GM12878 (cell line): ENCODE results near the gene UNK. TPM values are rescaled to one million over a fixed set of nuclear protein-coding genes. Genes with fewer than 3 reads are reported as not detected.
A peak's percentile ranks its signal among the peaks of the same experiment; 100 is the strongest.

Experiments used
- BACH1 ChIP-seq: fragments of 450-650 bp; IDR thresholded peaks from 2 replicates; pipeline ENCODE4 v1.6.1; 2017; ENCODE audit warnings: mild to moderate bottlenecking, borderline replicate concordance
- CHD1 ChIP-seq: IDR thresholded peaks from 2 replicates; pipeline ENCODE4 v1.6.1; 2012; ENCODE audit warnings: low read depth, low read length, improper control_type of control experiment
- CREM ChIP-seq: IDR thresholded peaks from 2 replicates; pipeline ENCODE4 v1.6.1; 2014; ENCODE audit warnings: antibody characterized with exemption, low read depth
- DPF2 ChIP-seq: fragments of 450-650 bp; IDR thresholded peaks from 2 replicates; pipeline ENCODE4 v1.6.1; 2017; ENCODE audit warnings: mild to moderate bottlenecking
- GABPA ChIP-seq: IDR thresholded peaks from 2 replicates; pipeline ENCODE4 v1.6.1; 2014; ENCODE audit warnings: antibody characterized with exemption, low read depth, mild to moderate bottlenecking, inconsistent platforms
- GATAD2B ChIP-seq: fragments of 450-650 bp; conservative IDR thresholded peaks from 2 replicates; pipeline ENCODE4 v1.6.1; 2017; ENCODE audit warnings: low read depth, mild to moderate bottlenecking, moderate library complexity
- LARP7 ChIP-seq: fragments of 450-650 bp; IDR thresholded peaks from 2 replicates; pipeline ENCODE4 v1.6.1; 2017; ENCODE audit warnings: mild to moderate bottlenecking
- MEF2B ChIP-seq: fragments of 450-650 bp; IDR thresholded peaks from 2 replicates; pipeline ENCODE4 v1.6.1; 2018; ENCODE audit warnings: mild to moderate bottlenecking, moderate library complexity; ENCODE audit not compliant: partially characterized antibody, poor library complexity, severe bottlenecking
- NBN ChIP-seq: fragments of 450-650 bp; IDR thresholded peaks from 2 replicates; pipeline ENCODE4 v1.6.1; 2016
- NFXL1 ChIP-seq: fragments of 450-650 bp; IDR thresholded peaks from 2 replicates; pipeline ENCODE4 v1.6.1; 2017; ENCODE audit warnings: antibody characterized with exemption, mild to moderate bottlenecking, borderline replicate concordance
- NFYB ChIP-seq: IDR thresholded peaks from 2 replicates; pipeline ENCODE4 v1.6.1; 2011; ENCODE audit warnings: low read depth, mild to moderate bottlenecking, low read length, improper control_type of control experiment, moderate library complexity; ENCODE audit not compliant: insufficient read depth
- POLR2A ChIP-seq: IDR thresholded peaks from 2 replicates; pipeline ENCODE4 v1.6.1; 2011; ENCODE audit warnings: low read depth, mild to moderate bottlenecking, low read length
- RAD51 ChIP-seq: fragments of 450-650 bp; IDR thresholded peaks from 2 replicates; pipeline ENCODE4 v1.6.1; 2016; ENCODE audit warnings: moderate library complexity, mild to moderate bottlenecking, inconsistent platforms
- RB1 ChIP-seq: fragments of 450-650 bp; formaldehyde crosslinking; IDR thresholded peaks from 2 replicates; pipeline ENCODE4 v1.6.1; 2017; ENCODE audit warnings: mild to moderate bottlenecking, borderline replicate concordance
- SIN3A ChIP-seq: IDR thresholded peaks from 2 replicates; pipeline ENCODE4 v1.6.1; 2012; ENCODE audit warnings: low read depth, low read length, improper control_type of control experiment
- SMAD5 ChIP-seq: IDR thresholded peaks from 2 replicates; pipeline ENCODE4 v1.6.1; 2016; ENCODE audit warnings: antibody characterized with exemption, low read depth
- STAT1 ChIP-seq: fragments of 450-650 bp; conservative IDR thresholded peaks from 2 replicates; pipeline ENCODE4 v1.6.1; 2014; ENCODE audit warnings: antibody characterized with exemption, mild to moderate bottlenecking
- SUZ12 ChIP-seq: fragments of 200-600 bp; sonication (generic); IDR thresholded peaks from one replicate; pipeline ENCODE4 v1.6.1; 2018; ENCODE audit warnings: antibody characterized with exemption, mild to moderate bottlenecking; ENCODE audit not compliant: unreplicated experiment
- TARDBP ChIP-seq: IDR thresholded peaks from 2 replicates; pipeline ENCODE4 v1.6.1; 2016; ENCODE audit warnings: borderline replicate concordance
- ZNF217 ChIP-seq: fragments of 450-650 bp; IDR thresholded peaks from 2 replicates; pipeline ENCODE4 v1.6.1; 2017; ENCODE audit warnings: antibody characterized with exemption, mild to moderate bottlenecking
- ZNF384 ChIP-seq: IDR thresholded peaks from 2 replicates; pipeline ENCODE4 v1.6.1; 2012; ENCODE audit warnings: low read depth, mild to moderate bottlenecking, low read length, improper control_type of control experiment, borderline replicate concordance
- polyA plus RNA-seq, 11 experiments: library from polyadenylated mRNA; depleted of rRNA in 4 of 11; unstranded in 6 of 11; stranded (reverse) in 5 of 11; fragments of >200 nt; fragmentation: Nextera tagmentation in 4 of 11; fragmentation: Illumina TruSeq in 1 of 11; extraction: Ambion mirVana in 4 of 11; extraction: Trizol in 1 of 11; gene quantifications; 1 replicate in 1 of 11; 2 replicates in 10 of 11; pipeline versions ENCODE4 v1.2.1 to v1.2.3, GENCODE V29; 2011 to 2016; ENCODE audit warnings: inconsistent platforms in 2 of 11, missing spikeins in 2 of 11, low read depth in 1 of 11
- total RNA-seq, 4 experiments: library from RNA; depleted of rRNA in 3 of 4; stranded (reverse); fragments of >200 nt in 3 of 4; fragmentation: Illumina TruSeq in 1 of 4; extraction: Trizol in 1 of 4; gene quantifications; 2 replicates each; pipeline versions ENCODE4 v1.2.1 to v1.2.3, GENCODE V29; 2013 to 2021
- TF ChIP-seq, protein P1 (sequence below): fragments of 450-650 bp; conservative IDR thresholded peaks from 2 replicates; pipeline ENCODE4 v1.6.1; 2017; ENCODE audit warnings: mild to moderate bottlenecking, moderate library complexity
- TF ChIP-seq, protein P2 (sequence below): IDR thresholded peaks from 2 replicates; pipeline ENCODE4 v1.6.1; 2011; ENCODE audit warnings: low read depth, low read length, improper control_type of control experiment, borderline replicate concordance
- TF ChIP-seq, protein P3 (sequence below): IDR thresholded peaks from 2 replicates; pipeline ENCODE4 v1.6.1; 2011; ENCODE audit warnings: low read depth, mild to moderate bottlenecking, low read length, moderate library complexity, borderline replicate concordance; ENCODE audit errors: extremely low read depth
- TF ChIP-seq, protein P4 (sequence below): IDR thresholded peaks from 2 replicates; pipeline ENCODE4 v1.6.1; 2012; ENCODE audit warnings: low read depth, low read length, improper control_type of control experiment
- TF ChIP-seq, protein P5 (sequence below): IDR thresholded peaks from 2 replicates; pipeline ENCODE4 v1.6.1; 2011; ENCODE audit warnings: borderline replicate concordance, low read depth, mild to moderate bottlenecking, moderate library complexity, low read length; ENCODE audit not compliant: insufficient read depth, poor library complexity, severe bottlenecking

Gene UNK
- total and polyA plus RNA-seq, 10 of the 15 experiments (the other 5 are each of a cell fraction or from before 2014, with no cell fraction given) = 8.9 to 34.5 (median 27.3) TPM

DNA sequence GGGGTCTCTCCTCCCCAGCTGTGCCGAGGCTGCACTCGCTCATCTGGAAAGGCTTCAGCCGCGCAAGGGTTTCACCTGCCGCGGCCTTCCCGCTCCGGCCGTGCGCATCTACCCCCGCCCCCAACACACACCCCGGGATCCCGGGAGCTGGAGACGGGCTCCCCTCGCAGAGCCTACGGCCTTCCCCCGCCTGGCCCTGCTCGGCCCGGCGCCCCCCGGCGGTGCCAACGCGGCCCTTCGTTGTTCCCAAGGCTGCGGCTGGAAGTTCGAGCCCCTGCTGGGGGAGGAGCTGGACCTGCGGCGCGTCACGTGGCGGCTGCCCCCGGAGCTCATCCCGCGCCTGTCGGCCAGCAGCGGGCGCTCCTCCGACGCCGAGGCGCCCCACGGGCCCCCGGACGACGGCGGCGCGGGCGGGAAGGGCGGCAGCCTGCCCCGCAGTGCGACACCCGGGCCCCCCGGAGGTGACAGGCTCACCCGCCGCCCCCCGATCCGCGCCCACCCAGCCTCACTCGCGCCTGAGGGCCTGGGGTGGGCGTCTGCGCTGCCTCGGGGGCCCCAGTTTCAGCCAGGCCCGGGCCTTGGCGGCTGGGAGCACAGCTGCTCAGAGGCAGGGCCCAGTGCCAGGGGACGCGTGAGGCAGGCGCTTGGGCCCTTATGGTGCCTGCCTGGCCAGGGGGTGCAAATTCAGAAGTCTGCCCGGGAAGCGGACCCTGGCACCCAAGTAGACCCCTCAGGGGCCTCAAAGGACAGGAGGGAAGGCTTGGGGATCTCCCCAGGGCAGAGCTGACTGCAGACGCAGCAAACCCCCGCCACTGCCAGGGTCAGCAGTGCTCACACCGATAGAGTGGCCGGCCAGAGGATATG lies 30.9 kb upstream of the UNK start (continued):
- TF ChIP-seq, protein P1, sequence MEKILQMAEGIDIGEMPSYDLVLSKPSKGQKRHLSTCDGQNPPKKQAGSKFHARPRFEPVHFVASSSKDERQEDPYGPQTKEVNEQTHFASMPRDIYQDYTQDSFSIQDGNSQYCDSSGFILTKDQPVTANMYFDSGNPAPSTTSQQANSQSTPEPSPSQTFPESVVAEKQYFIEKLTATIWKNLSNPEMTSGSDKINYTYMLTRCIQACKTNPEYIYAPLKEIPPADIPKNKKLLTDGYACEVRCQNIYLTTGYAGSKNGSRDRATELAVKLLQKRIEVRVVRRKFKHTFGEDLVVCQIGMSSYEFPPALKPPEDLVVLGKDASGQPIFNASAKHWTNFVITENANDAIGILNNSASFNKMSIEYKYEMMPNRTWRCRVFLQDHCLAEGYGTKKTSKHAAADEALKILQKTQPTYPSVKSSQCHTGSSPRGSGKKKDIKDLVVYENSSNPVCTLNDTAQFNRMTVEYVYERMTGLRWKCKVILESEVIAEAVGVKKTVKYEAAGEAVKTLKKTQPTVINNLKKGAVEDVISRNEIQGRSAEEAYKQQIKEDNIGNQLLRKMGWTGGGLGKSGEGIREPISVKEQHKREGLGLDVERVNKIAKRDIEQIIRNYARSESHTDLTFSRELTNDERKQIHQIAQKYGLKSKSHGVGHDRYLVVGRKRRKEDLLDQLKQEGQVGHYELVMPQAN = 0 out of 2 replicates have a peak, but pooled peaks have one; percentile 40
- TF ChIP-seq NBN = peak; percentile 23; the same call in 1 of the 2 replicates
- TF ChIP-seq GABPA = no peak
- peak; percentile 94 for TF ChIP-seq GATAD2B
- TF ChIP-seq RB1 = peak; percentile 74; the same call in 1 of the 2 replicates
- no peak for TF ChIP-seq CHD1
- peak; percentile 58; the same call in 1 of the 2 replicates for TF ChIP-seq TARDBP
- TF ChIP-seq STAT1 = no peak
- TF ChIP-seq ZNF217 = peak; percentile 65; the same call in 1 of the 2 replicates
- TF ChIP-seq, protein P2, sequence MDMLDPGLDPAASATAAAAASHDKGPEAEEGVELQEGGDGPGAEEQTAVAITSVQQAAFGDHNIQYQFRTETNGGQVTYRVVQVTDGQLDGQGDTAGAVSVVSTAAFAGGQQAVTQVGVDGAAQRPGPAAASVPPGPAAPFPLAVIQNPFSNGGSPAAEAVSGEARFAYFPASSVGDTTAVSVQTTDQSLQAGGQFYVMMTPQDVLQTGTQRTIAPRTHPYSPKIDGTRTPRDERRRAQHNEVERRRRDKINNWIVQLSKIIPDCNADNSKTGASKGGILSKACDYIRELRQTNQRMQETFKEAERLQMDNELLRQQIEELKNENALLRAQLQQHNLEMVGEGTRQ = peak; percentile 83
- 0 out of 2 replicates have a peak, but pooled peaks have one; percentile 29 for TF ChIP-seq SIN3A
- TF ChIP-seq, protein P3, sequence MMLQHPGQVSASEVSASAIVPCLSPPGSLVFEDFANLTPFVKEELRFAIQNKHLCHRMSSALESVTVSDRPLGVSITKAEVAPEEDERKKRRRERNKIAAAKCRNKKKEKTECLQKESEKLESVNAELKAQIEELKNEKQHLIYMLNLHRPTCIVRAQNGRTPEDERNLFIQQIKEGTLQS = peak; percentile 88; the same call in 1 of the 2 replicates
- no peak for TF ChIP-seq NFYB
- TF ChIP-seq MEF2B = no peak
- peak; percentile 83 for TF ChIP-seq DPF2
- TF ChIP-seq SUZ12 = no peak
- TF ChIP-seq, protein P4, sequence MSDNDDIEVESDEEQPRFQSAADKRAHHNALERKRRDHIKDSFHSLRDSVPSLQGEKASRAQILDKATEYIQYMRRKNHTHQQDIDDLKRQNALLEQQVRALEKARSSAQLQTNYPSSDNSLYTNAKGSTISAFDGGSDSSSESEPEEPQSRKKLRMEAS = peak; percentile 92
- TF ChIP-seq RAD51 = peak; percentile 59
- TF ChIP-seq CREM = no peak
- TF ChIP-seq, protein P5, sequence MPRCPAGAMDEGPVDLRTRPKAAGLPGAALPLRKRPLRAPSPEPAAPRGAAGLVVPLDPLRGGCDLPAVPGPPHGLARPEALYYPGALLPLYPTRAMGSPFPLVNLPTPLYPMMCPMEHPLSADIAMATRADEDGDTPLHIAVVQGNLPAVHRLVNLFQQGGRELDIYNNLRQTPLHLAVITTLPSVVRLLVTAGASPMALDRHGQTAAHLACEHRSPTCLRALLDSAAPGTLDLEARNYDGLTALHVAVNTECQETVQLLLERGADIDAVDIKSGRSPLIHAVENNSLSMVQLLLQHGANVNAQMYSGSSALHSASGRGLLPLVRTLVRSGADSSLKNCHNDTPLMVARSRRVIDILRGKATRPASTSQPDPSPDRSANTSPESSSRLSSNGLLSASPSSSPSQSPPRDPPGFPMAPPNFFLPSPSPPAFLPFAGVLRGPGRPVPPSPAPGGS = no peak
- peak; percentile 60 for TF ChIP-seq POLR2A
- TF ChIP-seq SMAD5 = no peak
- TF ChIP-seq NFXL1 = 0 out of 2 replicates have a peak, but pooled peaks have one; percentile 41
- peak; percentile 88 for TF ChIP-seq BACH1
- TF ChIP-seq LARP7 = peak; percentile 70
- TF ChIP-seq ZNF384 = no peak
